Umbilical cord (tissue), 2 donors: ENCODE results near the gene KRTAP4-4. TPM values are rescaled to one million over a fixed set of nuclear protein-coding genes. Genes with fewer than 3 reads are reported as not detected.

Experiments used
- DNase-seq: peaks from one replicate; pipeline ENCODE4 v3.0.0-alpha.2; 2015; ENCODE audit warnings: low spot score
- total RNA-seq: library from RNA; depleted of rRNA; stranded (reverse); fragments of >200 nt; gene quantifications from one replicate; pipeline ENCODE4 v1.2.3, GENCODE V29; 2014; ENCODE audit warnings: low replicate concordance; ENCODE audit not compliant: insufficient read depth

The KRTAP4-4 gene
- total RNA-seq, 1 donor from 2014 or later: 2.6 TPM

GRCh38 chr17:41111151-41111885 lies 49.2 kb downstream of the KRTAP4-4 start:
- no peak for DNase-seq

Other genes with a start within 250 kb of the KRTAP4-4 start
- 24.3 TPM for gene KRT23, start 223.1 kb downstream of the KRTAP4-4 start, total RNA-seq
- 2.4 TPM for gene KRT39, start 193.8 kb downstream of the KRTAP4-4 start, total RNA-seq
- gene KRT40, start 176.4 kb downstream of the KRTAP4-4 start, total RNA-seq: not detected
- not detected for gene KRTAP3-3, start 166.6 kb downstream of the KRTAP4-4 start, total RNA-seq
- gene KRTAP3-2, start 160.8 kb downstream of the KRTAP4-4 start, total RNA-seq: 31.1 TPM
- not detected for gene KRTAP3-1, start 151.6 kb downstream of the KRTAP4-4 start, total RNA-seq
- not detected for gene KRTAP1-5, start 133.5 kb downstream of the KRTAP4-4 start, total RNA-seq
- not detected for gene KRTAP1-4, start 130.6 kb downstream of the KRTAP4-4 start, total RNA-seq
- gene KRTAP1-3, start 125.9 kb downstream of the KRTAP4-4 start, total RNA-seq: not detected
- gene KRTAP1-1, start 119.3 kb downstream of the KRTAP4-4 start, total RNA-seq: not detected
- not detected for gene KRTAP2-1, start 113.4 kb downstream of the KRTAP4-4 start, total RNA-seq
- gene KRTAP2-2, start 105.5 kb downstream of the KRTAP4-4 start, total RNA-seq: 8.4 TPM
- 20.5 TPM for gene KRTAP2-3, start 100.6 kb downstream of the KRTAP4-4 start, total RNA-seq
- not detected for gene KRTAP2-4, start 94.9 kb downstream of the KRTAP4-4 start, total RNA-seq
- gene KRTAP4-7, start 76.6 kb downstream of the KRTAP4-4 start, total RNA-seq: not detected
- not detected for gene KRTAP4-8, start 62.6 kb downstream of the KRTAP4-4 start, total RNA-seq
- gene KRTAP4-16, start 58.5 kb downstream of the KRTAP4-4 start, total RNA-seq: not detected
- not detected for gene KRTAP4-9, start 55.4 kb downstream of the KRTAP4-4 start, total RNA-seq
- gene KRTAP4-11, start 42.4 kb downstream of the KRTAP4-4 start, total RNA-seq: 3.4 TPM
- gene KRTAP4-12, start 36.6 kb downstream of the KRTAP4-4 start, total RNA-seq: not detected
- gene KRTAP4-6, start 20.2 kb downstream of the KRTAP4-4 start, total RNA-seq: 1.2 TPM
- gene KRTAP4-5, start 10.9 kb downstream of the KRTAP4-4 start, total RNA-seq: 5.5 TPM
- gene KRTAP4-3, start 7.5 kb upstream of the KRTAP4-4 start, total RNA-seq: 1.4 TPM
- gene KRTAP4-2, start 17.5 kb upstream of the KRTAP4-4 start, total RNA-seq: not detected
- 1.9 TPM for gene KRTAP4-1, start 24.2 kb upstream of the KRTAP4-4 start, total RNA-seq
- 1.4 TPM for gene KRTAP9-1, start 29.1 kb upstream of the KRTAP4-4 start, total RNA-seq
- gene KRTAP9-2, start 65.9 kb upstream of the KRTAP4-4 start, total RNA-seq: not detected
- gene KRTAP9-3, start 71.7 kb upstream of the KRTAP4-4 start, total RNA-seq: not detected
- gene KRTAP9-8, start 77.3 kb upstream of the KRTAP4-4 start, total RNA-seq: not detected
- 1.2 TPM for gene KRTAP9-4, start 88.9 kb upstream of the KRTAP4-4 start, total RNA-seq
- not detected for gene KRTAP9-9, start 94.6 kb upstream of the KRTAP4-4 start, total RNA-seq
- not detected for gene KRTAP9-6, start 104.6 kb upstream of the KRTAP4-4 start, total RNA-seq
- gene KRTAP9-7, start 115.0 kb upstream of the KRTAP4-4 start, total RNA-seq: not detected
- not detected for gene KRTAP29-1, start 142.1 kb upstream of the KRTAP4-4 start, total RNA-seq
- not detected for gene KRTAP16-1, start 148.6 kb upstream of the KRTAP4-4 start, total RNA-seq
- not detected for gene KRTAP17-1, start 155.0 kb upstream of the KRTAP4-4 start, total RNA-seq
- 1.4 TPM for gene KRT33A, start 190.1 kb upstream of the KRTAP4-4 start, total RNA-seq
- not detected for gene KRT33B, start 209.1 kb upstream of the KRTAP4-4 start, total RNA-seq
- not detected for gene KRT34, start 221.6 kb upstream of the KRTAP4-4 start, total RNA-seq
- gene KRT31, start 236.9 kb upstream of the KRTAP4-4 start, total RNA-seq: not detected